Epithelial cell of proximal tubule (primary cell): ENCODE data around the gene GSK3B. TPM values are rescaled to one million over a fixed set of nuclear protein-coding genes. Genes with fewer than 3 reads are reported as not detected.

Source experiments
- DNase-seq: peaks from one replicate; pipeline ENCODE4 v3.0.0-alpha.2; 2011; ENCODE audit warnings: low read depth
- H3K4me3 ChIP-seq: 2 replicates; pipeline ENCODE4 v1.5.1; 2011; ENCODE audit warnings: low read depth, mild to moderate bottlenecking, low read length
- CTCF ChIP-seq: conservative IDR thresholded peaks from 2 replicates; pipeline ENCODE4 v1.5.1; 2012; ENCODE audit warnings: low read depth, mild to moderate bottlenecking, low read length
- total RNA-seq: library from RNA; depleted of rRNA; stranded (reverse); fragments of >200 nt; gene quantifications from 2 replicates; pipeline ENCODE4 v1.2.3, GENCODE V29; 2015

GSK3B gene
- total RNA-seq, 1 donor from 2014 or later: 31.7 TPM

- no peak for TF ChIP-seq CTCF
- DNase-seq: no peak
- H3K4me3 ChIP-seq: no peak overlapping the region
Measured at GRCh38 chr3:119950666-119951325, 143.5 kb downstream of the GSK3B start.

- no peak for DNase-seq
- no peak overlapping the region for H3K4me3 ChIP-seq
- no peak for TF ChIP-seq CTCF
Measured at GRCh38 chr3:119945291-119945690, 149.0 kb downstream of the GSK3B start.

GRCh38 chr3:119944091-119944490, 150.2 kb downstream of the GSK3B start:
- no peak for DNase-seq
- no peak overlapping the region for H3K4me3 ChIP-seq
- no peak for TF ChIP-seq CTCF

DNA sequence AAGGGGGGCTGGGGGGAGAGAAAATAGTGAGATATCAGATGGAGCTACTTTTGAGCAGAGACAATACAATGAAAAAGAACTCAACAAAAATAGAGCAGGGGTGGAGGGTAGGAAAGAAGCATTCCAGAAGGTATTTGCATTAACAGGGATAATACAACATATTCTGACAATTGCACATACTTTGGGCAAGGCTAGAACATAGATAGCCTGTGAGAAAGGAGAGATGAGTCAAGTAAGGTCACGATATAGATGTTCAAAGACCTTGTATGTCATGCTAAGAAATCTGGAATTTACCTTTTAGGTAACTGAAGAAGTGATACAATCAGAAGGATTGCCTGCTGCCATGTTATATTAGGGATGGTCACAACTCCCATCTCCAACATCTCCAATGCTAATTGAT, 155.2 kb downstream of the GSK3B start:
- DNase-seq: no peak
- TF ChIP-seq CTCF: no peak
- no peak overlapping the region for H3K4me3 ChIP-seq

GRCh38 chr3:119937229-119937628, 157.0 kb downstream of the GSK3B start:
- DNase-seq: no peak
- H3K4me3 ChIP-seq: no peak overlapping the region
- no peak for TF ChIP-seq CTCF

DNA sequence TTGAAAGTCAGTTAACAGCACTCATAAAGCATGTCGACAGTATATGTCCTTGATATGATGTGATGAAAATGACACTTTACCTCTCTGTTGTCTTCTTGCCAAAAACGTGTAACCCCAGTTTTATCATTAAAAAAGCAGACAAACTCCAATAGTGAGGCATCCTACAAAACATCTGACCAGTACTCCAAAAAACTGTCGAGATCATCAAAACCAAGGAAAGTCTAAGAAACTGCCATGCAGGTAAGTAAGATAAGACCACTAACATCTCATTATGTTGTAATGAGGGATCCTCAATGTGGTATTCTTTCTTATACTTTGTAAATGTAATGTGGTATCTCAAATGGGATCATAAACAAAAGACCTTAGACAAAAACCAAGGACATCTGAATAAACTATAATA, 160.0 kb downstream of the GSK3B start:
- no peak for TF ChIP-seq CTCF
- no peak for DNase-seq
- H3K4me3 ChIP-seq: no peak overlapping the region

- DNase-seq: no peak
- no peak for TF ChIP-seq CTCF
- no peak overlapping the region for H3K4me3 ChIP-seq
Measured at GRCh38 chr3:119933207-119933606, 161.0 kb downstream of the GSK3B start.
